Neural crest cell (in vitro differentiated cells): ENCODE measurements around the gene MYH13. TPM values are rescaled to one million over a fixed set of nuclear protein-coding genes. Genes with fewer than 3 reads are reported as not detected.

Source experiments
- DNase-seq: peaks from one replicate; pipeline ENCODE4 v3.0.0; 2021; ENCODE audit warnings: low read depth, mixed read lengths, low spot score
- H3K27ac Mint-ChIP-seq: one replicate; pipeline ENCODE4 v1.8.0; 2021; ENCODE audit warnings: mild to moderate bottlenecking, mixed read lengths; ENCODE audit not compliant: unreplicated experiment
- H3K27me3 Mint-ChIP-seq: 2 replicates; pipeline ENCODE4 v1.8.0; 2021; ENCODE audit warnings: low read depth, mild to moderate bottlenecking, mixed read lengths
- H3K36me3 Mint-ChIP-seq: 2 replicates; pipeline ENCODE4 v1.8.0; 2021; ENCODE audit warnings: low read depth, mild to moderate bottlenecking, mixed read lengths
- H3K4me1 Mint-ChIP-seq: 2 replicates; pipeline ENCODE4 v1.8.0; 2021; ENCODE audit warnings: mixed read lengths
- H3K4me3 Mint-ChIP-seq: one replicate; pipeline ENCODE4 v1.8.0; 2021; ENCODE audit warnings: mild to moderate bottlenecking, mixed read lengths
- H3K9me3 Mint-ChIP-seq: 2 replicates; pipeline ENCODE4 v1.8.0; 2021; ENCODE audit warnings: mixed read lengths
- CTCF ChIP-seq: fragments of 200-600 bp; sonication (generic); conservative IDR thresholded peaks from 2 replicates; pipeline ENCODE4 v1.5.0; 2021; ENCODE audit warnings: antibody characterized with exemption, mild to moderate bottlenecking
- total RNA-seq: library from RNA; stranded (reverse); gene quantifications from 2 replicates; pipeline ENCODE4 v1.2.1, GENCODE V29; 2021

Gene MYH13
- total RNA-seq, 1 donor from 2014 or later = not detected

GRCh38 chr17:10369239-10369638, 3.6 kb downstream of the MYH13 start:
- Mint-ChIP-seq H3K4me3 (no peak overlapping the region), H3K4me1 (no peaks in the 10 kb centered on the region)
- no peak for TF ChIP-seq CTCF

GRCh38 chr17:10368561-10368960, 4.2 kb downstream of the MYH13 start:
- H3K4me1 Mint-ChIP-seq = no peaks in the 10 kb centered on the region
- no peak overlapping the region for H3K27ac Mint-ChIP-seq
- no peak for DNase-seq
- no peaks in the 10 kb centered on the region for H3K9me3 Mint-ChIP-seq
- no peaks in the 10 kb centered on the region for H3K36me3 Mint-ChIP-seq
- H3K27me3 Mint-ChIP-seq = peaks cover 3% of the 10 kb centered on the region
- no peak overlapping the region for H3K4me3 Mint-ChIP-seq
- no peak for TF ChIP-seq CTCF

More at GRCh38 chr17:10369239-10369638, 3.6 kb downstream of the MYH13 start:
- H3K36me3 Mint-ChIP-seq = no peaks in the 10 kb centered on the region
- H3K27me3 Mint-ChIP-seq = peaks cover 3% of the 10 kb centered on the region
- H3K27ac Mint-ChIP-seq = no peak overlapping the region
- no peak for DNase-seq
- no peaks in the 10 kb centered on the region for H3K9me3 Mint-ChIP-seq

- H3K36me3 Mint-ChIP-seq = no peaks in the 10 kb centered on the region
Observed at GRCh38 chr17:10360578-10360977, 12.2 kb downstream of the MYH13 start.

GRCh38 chr17:10357768-10358167, 15.0 kb downstream of the MYH13 start:
- no peak overlapping the region for H3K27ac Mint-ChIP-seq
- peak; percentile 55 for TF ChIP-seq CTCF
- no peaks in the 10 kb centered on the region for H3K9me3 Mint-ChIP-seq
- peaks cover 11% of the 10 kb centered on the region for H3K27me3 Mint-ChIP-seq
- no peaks in the 10 kb centered on the region for H3K4me1 Mint-ChIP-seq
- no peak overlapping the region for H3K4me3 Mint-ChIP-seq
- no peaks in the 10 kb centered on the region for H3K36me3 Mint-ChIP-seq
- DNase-seq = no peak

More at GRCh38 chr17:10360578-10360977, 12.2 kb downstream of the MYH13 start:
- H3K27ac Mint-ChIP-seq = no peak overlapping the region
- H3K4me3 Mint-ChIP-seq = no peak overlapping the region
- H3K9me3 Mint-ChIP-seq = no peaks in the 10 kb centered on the region
- no peak for TF ChIP-seq CTCF
- DNase-seq = no peak
- H3K27me3 Mint-ChIP-seq = peaks cover 6% of the 10 kb centered on the region
- no peaks in the 10 kb centered on the region for H3K4me1 Mint-ChIP-seq

GRCh38 chr17:10354651-10355050, 18.2 kb downstream of the MYH13 start:
- peaks cover 3% of the 10 kb centered on the region for H3K9me3 Mint-ChIP-seq
- H3K27me3 Mint-ChIP-seq = peaks cover 11% of the 10 kb centered on the region
- H3K4me3 Mint-ChIP-seq = no peak overlapping the region
- no peak overlapping the region for H3K27ac Mint-ChIP-seq
- TF ChIP-seq CTCF = no peak
- DNase-seq = no peak
- H3K36me3 Mint-ChIP-seq = no peaks in the 10 kb centered on the region
- no peaks in the 10 kb centered on the region for H3K4me1 Mint-ChIP-seq

- Mint-ChIP-seq H3K27ac (no peak overlapping the region), H3K36me3 (no peaks in the 10 kb centered on the region), H3K9me3 (peaks cover 3% of the 10 kb centered on the region), H3K27me3 (peaks cover 11% of the 10 kb centered on the region), H3K4me1 (no peaks in the 10 kb centered on the region), H3K4me3 (no peak overlapping the region)
- no peak for TF ChIP-seq CTCF
- DNase-seq = no peak
Observed at GRCh38 chr17:10352893-10353292, 19.9 kb downstream of the MYH13 start.
